ENCODE measurements around the gene CCL23.

The CCL23 gene

GRCh38 chr17:35969558-35970380, 48.0 kb downstream of the CCL23 start:
- DNase-seq (ENCODE audit: low read depth) = peak; percentile 43

DNA sequence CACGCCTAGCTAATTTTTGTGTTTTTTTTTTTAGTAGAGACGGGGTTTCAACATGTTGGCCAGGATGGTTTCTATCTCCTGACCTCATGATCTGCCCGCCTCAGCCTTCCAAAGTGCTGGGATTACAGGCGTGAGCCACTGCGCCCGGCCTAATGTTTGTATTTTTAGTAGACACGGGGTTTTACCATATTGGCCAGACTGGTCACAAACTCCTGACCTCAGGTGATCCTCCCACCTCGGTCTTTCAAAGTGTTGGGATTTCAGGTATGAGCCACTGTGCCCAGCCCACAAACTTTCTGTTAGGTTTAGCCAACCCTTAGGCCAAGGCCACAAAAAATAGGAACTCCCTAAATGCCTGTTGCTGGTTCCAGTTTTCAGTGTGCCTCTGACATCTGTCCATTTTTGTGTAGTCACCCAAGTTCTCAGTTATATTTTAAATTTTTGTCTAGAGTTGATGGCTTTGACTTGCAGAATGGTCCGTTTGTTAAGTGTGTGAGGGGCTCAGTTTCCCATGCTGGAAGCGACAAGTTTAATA, 49.2 kb downstream of the CCL23 start:
- DNase-seq (ENCODE audit: low read depth) = no peak

DNA sequence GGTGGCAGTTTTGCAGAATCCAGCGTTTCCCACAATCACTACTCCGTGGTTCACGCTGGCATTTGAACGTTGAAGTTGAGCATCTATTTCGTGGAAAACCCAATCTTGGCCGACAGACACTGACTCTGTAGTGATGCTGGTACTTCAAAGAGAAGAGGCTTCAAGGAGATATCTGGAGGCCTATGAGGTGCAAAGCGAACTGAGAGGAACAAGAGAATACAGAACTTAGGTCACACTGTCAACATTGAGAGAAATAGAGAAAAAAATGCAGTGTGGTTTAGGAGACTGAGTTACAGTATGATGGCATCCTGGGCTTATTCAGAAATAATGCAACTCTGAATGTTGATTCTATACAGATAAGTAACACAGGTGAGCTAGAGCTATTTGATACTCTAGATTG, 52.5 kb downstream of the CCL23 start:
- DNase-seq (ENCODE audit: low read depth) = no peak

GRCh38 chr17:35963663-35964062, 54.1 kb downstream of the CCL23 start:
- no peak for DNase-seq (ENCODE audit: low read depth)

Measured in T follicular helper cell (primary cell).